ENCODE measurements around the gene SHB.

- TF ChIP-seq POLR2A (IDR thresholded peaks at IDR 0.05; ENCODE audit: control extremely low read depth in 1 of 2, low read depth in 2 of 2, low read length in 2 of 2) (no peak), BACH1 (IDR thresholded peaks at IDR 0.05; ENCODE audit: low read length) (no peak), CEBPB (IDR thresholded peaks at IDR 0.05; ENCODE audit: low read depth, low read length) (no peak), RAD21 (IDR thresholded peaks at IDR 0.05 in 1 of 2, conservative IDR thresholded peaks at IDR 0.05 in 1 of 2; ENCODE audit: low read depth in 2 of 2, low read length in 2 of 2) (no peak)
Measured at GRCh38 chr9:37928552-37929430, 140.2 kb downstream of the SHB start.
